Stimulated activated CD4-positive, alpha-beta T cell treated with anti-CD3 and anti-CD28 coated beads, Interleukin-4, amount 100 ng/mL, for 24 hours (primary cell): ENCODE results near the gene PPIL4.

ENCODE experiments used
- DNase-seq: peaks from one replicate; pipeline ENCODE4 v3.0.0-alpha.2; 2020

The PPIL4 gene

GRCh38 chr6:149457316-149457884 is 88.4 kb downstream of the PPIL4 start:
- DNase-seq: no peak

GRCh38 chr6:149456311-149457021 is 89.4 kb downstream of the PPIL4 start:
- DNase-seq: no peak

GRCh38 chr6:149455031-149455732 is 90.7 kb downstream of the PPIL4 start:
- no peak for DNase-seq
